Astrocyte of the cerebellum (primary cell): ENCODE results near the gene SMC1A.

Source experiments
- DNase-seq: peaks from one replicate; pipeline ENCODE4 v3.0.0-alpha.2; 2011; ENCODE audit warnings: low read depth
- H3K4me3 ChIP-seq: 2 replicates; pipeline ENCODE4 v1.5.1; 2011; ENCODE audit warnings: mild to moderate bottlenecking, low read depth, low read length, moderate library complexity
- in situ Hi-C: cut with HindIII; loops from 2 replicates; pipeline ENCODE4 v1.10.0; 2017; ENCODE audit warnings: low sequenced_read_pairs
- TF ChIP-seq, protein P1 (sequence below): IDR thresholded peaks from 2 replicates; pipeline ENCODE4 v1.5.1; 2012; ENCODE audit warnings: low read length, low read depth, moderate library complexity, mild to moderate bottlenecking; ENCODE audit errors: missing control alignments

SMC1A gene

GRCh38 chrX:53332204-53332603, 90.2 kb downstream of the SMC1A start:
- in situ Hi-C loops, result no loop called here
- no peak for DNase-seq
- TF ChIP-seq, protein P1, sequence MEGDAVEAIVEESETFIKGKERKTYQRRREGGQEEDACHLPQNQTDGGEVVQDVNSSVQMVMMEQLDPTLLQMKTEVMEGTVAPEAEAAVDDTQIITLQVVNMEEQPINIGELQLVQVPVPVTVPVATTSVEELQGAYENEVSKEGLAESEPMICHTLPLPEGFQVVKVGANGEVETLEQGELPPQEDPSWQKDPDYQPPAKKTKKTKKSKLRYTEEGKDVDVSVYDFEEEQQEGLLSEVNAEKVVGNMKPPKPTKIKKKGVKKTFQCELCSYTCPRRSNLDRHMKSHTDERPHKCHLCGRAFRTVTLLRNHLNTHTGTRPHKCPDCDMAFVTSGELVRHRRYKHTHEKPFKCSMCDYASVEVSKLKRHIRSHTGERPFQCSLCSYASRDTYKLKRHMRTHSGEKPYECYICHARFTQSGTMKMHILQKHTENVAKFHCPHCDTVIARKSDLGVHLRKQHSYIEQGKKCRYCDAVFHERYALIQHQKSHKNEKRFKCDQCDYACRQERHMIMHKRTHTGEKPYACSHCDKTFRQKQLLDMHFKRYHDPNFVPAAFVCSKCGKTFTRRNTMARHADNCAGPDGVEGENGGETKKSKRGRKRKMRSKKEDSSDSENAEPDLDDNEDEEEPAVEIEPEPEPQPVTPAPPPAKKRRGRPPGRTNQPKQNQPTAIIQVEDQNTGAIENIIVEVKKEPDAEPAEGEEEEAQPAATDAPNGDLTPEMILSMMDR, result no peak
- no peak overlapping the region for H3K4me3 ChIP-seq

DNA sequence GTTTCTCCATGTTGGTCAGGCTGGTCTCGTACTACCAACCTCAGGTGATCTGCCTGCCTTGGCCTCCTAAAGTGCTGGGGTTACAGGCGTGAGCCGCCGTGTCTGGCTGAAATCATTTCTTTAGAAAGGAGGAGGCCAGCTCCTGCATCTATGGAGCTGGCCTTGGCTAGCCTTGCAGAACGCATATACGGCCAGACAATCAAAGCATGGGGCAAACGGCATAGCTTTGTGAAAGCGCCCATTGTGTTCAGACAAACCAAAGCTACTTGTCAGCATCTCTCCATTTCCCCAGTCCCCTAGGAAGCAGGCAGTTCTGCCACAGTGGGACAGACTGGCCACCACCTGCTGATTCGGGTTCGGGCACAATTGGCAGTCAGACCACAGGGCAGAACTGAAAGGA, 92.1 kb downstream of the SMC1A start:
- no peak for DNase-seq
- no peak overlapping the region for H3K4me3 ChIP-seq
- TF ChIP-seq, protein P1, result no peak
- in situ Hi-C loops, result no loop called here

DNA sequence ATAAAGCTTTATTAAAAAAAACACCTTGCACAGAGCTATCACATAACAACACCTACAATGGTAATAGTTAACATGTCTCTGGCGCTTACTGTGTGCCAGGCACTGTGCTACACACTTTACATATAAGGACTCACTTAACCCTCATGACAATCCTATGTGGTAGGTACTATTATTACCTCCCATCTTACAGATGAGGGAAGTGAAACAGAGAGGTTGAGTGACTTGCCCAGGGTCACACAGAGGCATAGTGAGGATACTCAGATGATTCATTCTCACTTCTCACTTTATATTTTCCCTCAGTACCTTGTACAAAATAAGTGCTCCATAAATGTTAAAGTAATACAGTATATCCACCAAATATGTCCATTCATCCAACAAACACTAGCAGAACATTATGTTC, 97.7 kb downstream of the SMC1A start:
- in situ Hi-C loops, result no loop called here
- no peak overlapping the region for H3K4me3 ChIP-seq
- TF ChIP-seq, protein P1, result no peak
- DNase-seq, result no peak
